Lower leg skin (tissue), 3 donors: Measurements from ENCODE around the gene KIRREL3.

Experiments used
- POLR2A ChIP-seq, 2 donors: fragments of 450-650 bp; IDR thresholded peaks; one replicate each; pipeline ENCODE4 v1.6.1; 2016 to 2017; ENCODE audit warnings: antibody characterized with exemption in 2 of 2, mild to moderate bottlenecking in 1 of 2, moderate library complexity in 1 of 2
- TF ChIP-seq, protein P1 (sequence below), 3 donors: fragments of 450-650 bp; IDR thresholded peaks; one replicate each; pipeline ENCODE4 v1.5.1; 2016; ENCODE audit warnings: antibody characterized with exemption in 3 of 3, mild to moderate bottlenecking in 3 of 3, moderate library complexity in 2 of 3

GRCh38 chr11:126491092-126491491, 509.5 kb downstream of the KIRREL3 start:
- TF ChIP-seq, protein P1, sequence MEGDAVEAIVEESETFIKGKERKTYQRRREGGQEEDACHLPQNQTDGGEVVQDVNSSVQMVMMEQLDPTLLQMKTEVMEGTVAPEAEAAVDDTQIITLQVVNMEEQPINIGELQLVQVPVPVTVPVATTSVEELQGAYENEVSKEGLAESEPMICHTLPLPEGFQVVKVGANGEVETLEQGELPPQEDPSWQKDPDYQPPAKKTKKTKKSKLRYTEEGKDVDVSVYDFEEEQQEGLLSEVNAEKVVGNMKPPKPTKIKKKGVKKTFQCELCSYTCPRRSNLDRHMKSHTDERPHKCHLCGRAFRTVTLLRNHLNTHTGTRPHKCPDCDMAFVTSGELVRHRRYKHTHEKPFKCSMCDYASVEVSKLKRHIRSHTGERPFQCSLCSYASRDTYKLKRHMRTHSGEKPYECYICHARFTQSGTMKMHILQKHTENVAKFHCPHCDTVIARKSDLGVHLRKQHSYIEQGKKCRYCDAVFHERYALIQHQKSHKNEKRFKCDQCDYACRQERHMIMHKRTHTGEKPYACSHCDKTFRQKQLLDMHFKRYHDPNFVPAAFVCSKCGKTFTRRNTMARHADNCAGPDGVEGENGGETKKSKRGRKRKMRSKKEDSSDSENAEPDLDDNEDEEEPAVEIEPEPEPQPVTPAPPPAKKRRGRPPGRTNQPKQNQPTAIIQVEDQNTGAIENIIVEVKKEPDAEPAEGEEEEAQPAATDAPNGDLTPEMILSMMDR (IDR thresholded peaks at IDR 0.05): no peak
- no peak for TF ChIP-seq POLR2A (IDR thresholded peaks at IDR 0.05)
